ENCODE results near the gene BPIFB6. TPM values are rescaled to one million over a fixed set of nuclear protein-coding genes. Genes with fewer than 3 reads are reported as not detected.

The BPIFB6 gene
- total and polyA plus RNA-seq, 11 donors = not detected

- intact Hi-C loops (cut with DNase I) = no loop called here
- Histone ChIP-seq H3K4me3 (no peak overlapping the region), H3K9me3 (no peaks in the 10 kb centered on the region), H3K27ac (no peak overlapping the region), H3K4me1 (no peaks in the 10 kb centered on the region), H3K27me3 (no peaks in the 10 kb centered on the region), H3K36me3 (no peaks in the 10 kb centered on the region)
- ATAC-seq = no peak
- DNase-seq = no peak
- 45 to 67% (median 62%) methylated on average over 9 of the region's 9 CpGs for WGBS, 4 donors
- no peak for TF ChIP-seq CTCF (IDR thresholded peaks at IDR 0.05)
- TF ChIP-seq POLR2A (IDR thresholded peaks at IDR 0.05) = no peak
These were observed 30.8 kb downstream of the BPIFB6 start for GRCh38 chr20:33062105-33062824.

- Histone ChIP-seq H3K27ac (no peak overlapping the region), H3K4me1 (no peaks in the 10 kb centered on the region), H3K36me3 (no peaks in the 10 kb centered on the region), H3K27me3 (no peaks in the 10 kb centered on the region), H3K9me3 (no peaks in the 10 kb centered on the region), H3K4me3 (no peak overlapping the region)
- intact Hi-C loops (cut with DNase I) = no loop called here
- ATAC-seq (no peak), DNase-seq (no peak)
- no peak for TF ChIP-seq CTCF (IDR thresholded peaks at IDR 0.05)
- TF ChIP-seq POLR2A (IDR thresholded peaks at IDR 0.05) = no peak
- WGBS, 4 donors = 75 to 88% (median 85%) methylated on average over 1 of the region's 1 CpG
These were observed 31.3 kb downstream of the BPIFB6 start for GRCh38 chr20:33062825-33063149.

- Histone ChIP-seq H3K4me1 (no peaks in the 10 kb centered on the region), H3K4me3 (no peak overlapping the region), H3K36me3 (no peaks in the 10 kb centered on the region), H3K27me3 (no peaks in the 10 kb centered on the region), H3K9me3 (no peaks in the 10 kb centered on the region), H3K27ac (no peak overlapping the region)
- 82 to 92% (median 88%) methylated on average over 6 of the region's 6 CpGs for WGBS, 4 donors
- intact Hi-C loops (cut with DNase I) = no loop called here
- TF ChIP-seq POLR2A (IDR thresholded peaks at IDR 0.05) (no peak), CTCF (IDR thresholded peaks at IDR 0.05) (no peak)
- DNase-seq = no peak
- ATAC-seq = no peak
These were observed 31.8 kb downstream of the BPIFB6 start for GRCh38 chr20:33063271-33063670.

GRCh38 chr20:33064572-33065287 lies 33.3 kb downstream of the BPIFB6 start:
- no peaks in the 10 kb centered on the region for H3K36me3 ChIP-seq
- intact Hi-C loops (cut with DNase I) = no loop called here

More at GRCh38 chr20:33064572-33065287, 33.3 kb downstream of the BPIFB6 start:
- no peak for TF ChIP-seq POLR2A (IDR thresholded peaks at IDR 0.05)
- no peak for TF ChIP-seq CTCF (IDR thresholded peaks at IDR 0.05)
- WGBS, 4 donors = 90 to 94% (median 93%) methylated on average over 11 of the region's 11 CpGs
- ATAC-seq (no peak), DNase-seq (no peak)
- no peaks in the 10 kb centered on the region for H3K4me1 ChIP-seq
- H3K27ac ChIP-seq = no peak overlapping the region
- H3K9me3 ChIP-seq = no peaks in the 10 kb centered on the region
- peaks cover 0 to 8% (median 0%) of the 10 kb centered on the region in 9 donors for H3K27me3 ChIP-seq
- no peak overlapping the region for H3K4me3 ChIP-seq

Data from heart left ventricle (tissue), 16 donors.